T-helper 17 cell (primary cell): ENCODE data around the gene GZMA. TPM values are rescaled to one million over a fixed set of nuclear protein-coding genes. Genes with fewer than 3 reads are reported as not detected.
"Not testable (repeated sequence)": the region's sequence is repeated elsewhere in the genome, so short reads cannot be mapped to it uniquely, and the experiment has no call there.

Source experiments
- ATAC-seq: fragments of 150-1000 bp; cut with Tn5 transposase; 2 replicates; pipeline ENCODE4 v1.10.0; 2021; ENCODE audit warnings: mild to moderate bottlenecking, moderate library complexity
- DNase-seq, 3 donors: peaks; one replicate each; pipeline versions ENCODE4 v3.0.0 to v3.0.0-alpha.2; 2020 to 2021
- H3K9me3 ChIP-seq: one replicate; pipeline ENCODE4 v1.7.0; 2013; ENCODE audit warnings: low read length, mild to moderate bottlenecking; ENCODE audit not compliant: control insufficient read depth, poor library complexity, severe bottlenecking
- H3K27ac Mint-ChIP-seq: one replicate; pipeline ENCODE4 v1.8.0; 2022; ENCODE audit warnings: mild to moderate bottlenecking, moderate library complexity, mixed read lengths
- H3K27me3 Mint-ChIP-seq: one replicate; pipeline ENCODE4 v1.8.0; 2022; ENCODE audit warnings: mixed read lengths
- H3K36me3 Mint-ChIP-seq: one replicate; pipeline ENCODE4 v1.8.0; 2022; ENCODE audit warnings: low read depth, mixed read lengths
- H3K4me1 Mint-ChIP-seq: one replicate; pipeline ENCODE4 v1.8.0; 2022; ENCODE audit warnings: mild to moderate bottlenecking, mixed read lengths
- H3K4me3 Mint-ChIP-seq: one replicate; pipeline ENCODE4 v1.8.0; 2022; ENCODE audit warnings: mild to moderate bottlenecking, moderate library complexity, mixed read lengths
- total RNA-seq, 4 donors: library from RNA in 2 of 4; stranded (reverse) in 2 of 4; gene quantifications; one replicate each; pipeline ENCODE4 v1.2.3 and lab custom pipeline; 2022 to 2026

The GZMA gene
- total RNA-seq, 2 donors from 2014 or later, result 7.9 to 11.3 TPM

GRCh38 chr5:55091011-55091410, 11.4 kb upstream of the GZMA start:
- H3K27me3 Mint-ChIP-seq, H3K9me3 ChIP-seq, ATAC-seq, H3K27ac Mint-ChIP-seq, DNase-seq, H3K4me3 Mint-ChIP-seq, H3K36me3 Mint-ChIP-seq: not testable (repeated sequence)
- H3K4me1 Mint-ChIP-seq, result peaks cover 13% of the 10 kb centered on the region

GRCh38 chr5:55096182-55096581, 6.3 kb upstream of the GZMA start:
- peak; percentile 62 for ATAC-seq
- Mint-ChIP-seq H3K4me3 (peak overlapping the region; percentile 55), H3K27ac (peak overlapping the region; percentile 91)

GRCh38 chr5:55096861-55097260, 5.6 kb upstream of the GZMA start:
- ATAC-seq (peak; percentile 81), DNase-seq (peak in 1 of 3 donors; percentile 6)
- H3K36me3 Mint-ChIP-seq, result peaks cover 4% of the 10 kb centered on the region
- no peaks in the 10 kb centered on the region for H3K9me3 ChIP-seq
- H3K27me3 Mint-ChIP-seq, result no peaks in the 10 kb centered on the region
- peak overlapping the region; percentile 91 for H3K27ac Mint-ChIP-seq
- H3K4me1 Mint-ChIP-seq, result peaks cover 32% of the 10 kb centered on the region
- peak overlapping the region; percentile 55 for H3K4me3 Mint-ChIP-seq

More at GRCh38 chr5:55096182-55096581, 6.3 kb upstream of the GZMA start:
- Mint-ChIP-seq H3K36me3 (peaks cover 4% of the 10 kb centered on the region), H3K4me1 (peaks cover 29% of the 10 kb centered on the region), H3K27me3 (no peaks in the 10 kb centered on the region)
- no peaks in the 10 kb centered on the region for H3K9me3 ChIP-seq
- no peak for DNase-seq

- peak overlapping the region; percentile 89 for H3K27ac Mint-ChIP-seq
- not testable (repeated sequence) for DNase-seq, H3K27me3 Mint-ChIP-seq, H3K36me3 Mint-ChIP-seq, ATAC-seq, H3K9me3 ChIP-seq
- H3K4me1 Mint-ChIP-seq, result peaks cover 47% of the 10 kb centered on the region
- H3K4me3 Mint-ChIP-seq, result peak overlapping the region; percentile 25
Measured at GRCh38 chr5:55101148-55101547, 1.3 kb upstream of the GZMA start.

- no peaks in the 10 kb centered on the region for H3K27me3 Mint-ChIP-seq
Measured at GRCh38 chr5:55101556-55102276, 730 bp upstream of the GZMA start.

GRCh38 chr5:55104036-55104772, 1.8 kb downstream of the GZMA start:
- ATAC-seq (no peak), DNase-seq (no peak)
- Mint-ChIP-seq H3K27me3 (no peaks in the 10 kb centered on the region), H3K4me1 (peaks cover 35% of the 10 kb centered on the region), H3K4me3 (peak overlapping the region; percentile 67), H3K36me3 (peaks cover 2% of the 10 kb centered on the region), H3K27ac (no peak overlapping the region)
- H3K9me3 ChIP-seq, result no peaks in the 10 kb centered on the region

More at GRCh38 chr5:55101556-55102276, 730 bp upstream of the GZMA start:
- no peaks in the 10 kb centered on the region for H3K9me3 ChIP-seq
- ATAC-seq (peak; percentile 61), DNase-seq (no peak)
- Mint-ChIP-seq H3K36me3 (peaks cover 2% of the 10 kb centered on the region), H3K4me1 (peaks cover 45% of the 10 kb centered on the region), H3K27ac (peak overlapping the region; percentile 89), H3K4me3 (peak overlapping the region; percentile 92)

- ATAC-seq, result no peak
- H3K4me1 Mint-ChIP-seq, result peaks cover 32% of the 10 kb centered on the region
- no peaks in the 10 kb centered on the region for H3K36me3 Mint-ChIP-seq
- H3K9me3 ChIP-seq, result no peaks in the 10 kb centered on the region
- no peak overlapping the region for H3K27ac Mint-ChIP-seq
- DNase-seq, result no peak
- peak overlapping the region; percentile 49 for H3K4me3 Mint-ChIP-seq
- H3K27me3 Mint-ChIP-seq, result no peaks in the 10 kb centered on the region
Measured at GRCh38 chr5:55104946-55105701, 2.7 kb downstream of the GZMA start.

GRCh38 chr5:55105976-55106375, 3.5 kb downstream of the GZMA start:
- H3K4me3 Mint-ChIP-seq, H3K36me3 Mint-ChIP-seq: not testable (repeated sequence)

GRCh38 chr5:55108661-55109060, 6.2 kb downstream of the GZMA start:
- Mint-ChIP-seq H3K27me3 (no peaks in the 10 kb centered on the region), H3K4me1 (peaks cover 27% of the 10 kb centered on the region), H3K27ac (no peak overlapping the region), H3K36me3 (no peaks in the 10 kb centered on the region), H3K4me3 (no peak overlapping the region)
- DNase-seq (no peak), ATAC-seq (no peak)
- no peaks in the 10 kb centered on the region for H3K9me3 ChIP-seq

More at GRCh38 chr5:55105976-55106375, 3.5 kb downstream of the GZMA start:
- H3K4me1 Mint-ChIP-seq, result peaks cover 31% of the 10 kb centered on the region
- not testable (repeated sequence) for DNase-seq, H3K27ac Mint-ChIP-seq, H3K27me3 Mint-ChIP-seq, ATAC-seq, H3K9me3 ChIP-seq

- Mint-ChIP-seq H3K4me1 (peaks cover 15% of the 10 kb centered on the region), H3K36me3 (no peaks in the 10 kb centered on the region)
Measured at GRCh38 chr5:55110217-55110616, 7.8 kb downstream of the GZMA start.

GRCh38 chr5:55113327-55113726, 10.9 kb downstream of the GZMA start:
- Mint-ChIP-seq H3K27ac (peak overlapping the region; percentile 77), H3K4me3 (no peak overlapping the region), H3K4me1 (peaks cover 11% of the 10 kb centered on the region), H3K36me3 (no peaks in the 10 kb centered on the region), H3K27me3 (peaks cover 6% of the 10 kb centered on the region)
- H3K9me3 ChIP-seq, result no peaks in the 10 kb centered on the region
- no peak for DNase-seq
- no peak for ATAC-seq

More at GRCh38 chr5:55110217-55110616, 7.8 kb downstream of the GZMA start:
- Mint-ChIP-seq H3K4me3 (no peak overlapping the region), H3K27me3 (peaks cover 4% of the 10 kb centered on the region), H3K27ac (no peak overlapping the region)
- DNase-seq (no peak), ATAC-seq (no peak)
- no peaks in the 10 kb centered on the region for H3K9me3 ChIP-seq

GRCh38 chr5:55114061-55114460, 11.6 kb downstream of the GZMA start:
- H3K27me3 Mint-ChIP-seq, result peaks cover 6% of the 10 kb centered on the region
- ATAC-seq (no peak), DNase-seq (no peak)
- H3K4me3 Mint-ChIP-seq, result no peak overlapping the region
- no peak overlapping the region for H3K27ac Mint-ChIP-seq
- no peaks in the 10 kb centered on the region for H3K9me3 ChIP-seq
- peaks cover 11% of the 10 kb centered on the region for H3K4me1 Mint-ChIP-seq
- no peaks in the 10 kb centered on the region for H3K36me3 Mint-ChIP-seq

- Mint-ChIP-seq H3K27me3 (peaks cover 17% of the 10 kb centered on the region), H3K4me1 (peaks cover 2% of the 10 kb centered on the region), H3K36me3 (no peaks in the 10 kb centered on the region), H3K27ac (no peak overlapping the region), H3K4me3 (no peak overlapping the region)
- no peaks in the 10 kb centered on the region for H3K9me3 ChIP-seq
- no peak for ATAC-seq
- no peak for DNase-seq
Measured at GRCh38 chr5:55123365-55123764, 20.9 kb downstream of the GZMA start.
